ENCODE measurements around the gene CLDN6. TPM values are rescaled to one million over a fixed set of nuclear protein-coding genes. Genes with fewer than 3 reads are reported as not detected.

CLDN6 gene
- total and polyA plus RNA-seq, 9 of the 15 experiments (the other 6 are each of a cell fraction or from before 2014, with no cell fraction given): 0.22 to 0.75 (median 0.38) TPM; not detected in 3

DNA sequence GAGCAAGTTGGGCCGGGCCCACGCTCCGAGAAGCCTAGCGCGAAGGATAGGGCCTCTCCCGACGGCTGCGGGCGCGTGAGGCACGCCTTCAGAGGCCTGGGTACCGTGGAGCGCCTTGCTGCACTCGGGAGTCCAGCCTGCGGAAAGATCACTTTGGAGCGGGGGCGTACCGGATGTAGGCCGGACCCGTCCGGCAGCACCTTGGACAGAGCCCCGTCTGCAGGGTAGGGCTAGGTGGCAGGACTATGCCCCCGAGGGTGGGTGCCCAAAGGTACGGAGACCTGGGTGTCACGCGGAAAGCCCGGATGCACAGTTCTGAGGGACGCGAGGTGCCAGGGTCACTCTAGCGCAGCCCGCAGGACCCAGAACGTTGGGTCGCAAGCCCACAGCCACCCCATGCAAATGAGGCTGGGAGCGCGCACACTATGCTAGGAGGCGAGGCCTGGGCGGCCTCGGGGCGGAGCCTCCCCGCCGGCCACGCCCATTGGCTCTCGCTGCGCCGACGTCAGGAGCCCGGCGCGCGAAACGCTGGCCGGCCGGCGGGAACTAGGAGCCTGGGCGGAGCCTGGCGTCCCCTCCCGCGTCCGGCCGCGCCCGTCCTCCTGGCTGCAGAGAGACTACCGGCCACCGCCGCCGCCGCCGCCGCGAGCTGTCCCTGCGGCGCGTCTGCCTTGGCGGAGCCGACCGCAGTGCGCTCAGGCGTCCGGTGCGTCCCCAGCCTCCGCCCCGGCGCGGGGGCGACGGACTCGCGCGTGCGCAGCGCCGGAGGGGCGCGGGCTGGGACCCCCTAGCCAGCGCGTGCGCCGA lies 49.0 kb downstream of the CLDN6 start, which contains the start of gene PAQR4 (continued):
- TF ChIP-seq, protein P1, sequence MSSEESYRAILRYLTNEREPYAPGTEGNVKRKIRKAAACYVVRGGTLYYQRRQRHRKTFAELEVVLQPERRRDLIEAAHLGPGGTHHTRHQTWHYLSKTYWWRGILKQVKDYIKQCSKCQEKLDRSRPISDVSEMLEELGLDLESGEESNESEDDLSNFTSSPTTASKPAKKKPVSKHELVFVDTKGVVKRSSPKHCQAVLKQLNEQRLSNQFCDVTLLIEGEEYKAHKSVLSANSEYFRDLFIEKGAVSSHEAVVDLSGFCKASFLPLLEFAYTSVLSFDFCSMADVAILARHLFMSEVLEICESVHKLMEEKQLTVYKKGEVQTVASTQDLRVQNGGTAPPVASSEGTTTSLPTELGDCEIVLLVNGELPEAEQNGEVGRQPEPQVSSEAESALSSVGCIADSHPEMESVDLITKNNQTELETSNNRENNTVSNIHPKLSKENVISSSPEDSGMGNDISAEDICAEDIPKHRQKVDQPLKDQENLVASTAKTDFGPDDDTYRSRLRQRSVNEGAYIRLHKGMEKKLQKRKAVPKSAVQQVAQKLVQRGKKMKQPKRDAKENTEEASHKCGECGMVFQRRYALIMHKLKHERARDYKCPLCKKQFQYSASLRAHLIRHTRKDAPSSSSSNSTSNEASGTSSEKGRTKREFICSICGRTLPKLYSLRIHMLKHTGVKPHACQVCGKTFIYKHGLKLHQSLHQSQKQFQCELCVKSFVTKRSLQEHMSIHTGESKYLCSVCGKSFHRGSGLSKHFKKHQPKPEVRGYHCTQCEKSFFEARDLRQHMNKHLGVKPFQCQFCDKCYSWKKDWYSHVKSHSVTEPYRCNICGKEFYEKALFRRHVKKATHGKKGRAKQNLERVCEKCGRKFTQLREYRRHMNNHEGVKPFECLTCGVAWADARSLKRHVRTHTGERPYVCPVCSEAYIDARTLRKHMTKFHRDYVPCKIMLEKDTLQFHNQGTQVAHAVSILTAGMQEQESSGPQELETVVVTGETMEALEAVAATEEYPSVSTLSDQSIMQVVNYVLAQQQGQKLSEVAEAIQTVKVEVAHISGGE (CRISPR knock-in tag; IDR thresholded peaks at IDR 0.05): peak in 2 of 3 experiments; percentile 54 to 89; a peak in 4 of 6 replicates
- TF ChIP-seq KLF1 (tag; IDR thresholded peaks at IDR 0.05): peak; percentile 44
- TF ChIP-seq, protein P2, sequence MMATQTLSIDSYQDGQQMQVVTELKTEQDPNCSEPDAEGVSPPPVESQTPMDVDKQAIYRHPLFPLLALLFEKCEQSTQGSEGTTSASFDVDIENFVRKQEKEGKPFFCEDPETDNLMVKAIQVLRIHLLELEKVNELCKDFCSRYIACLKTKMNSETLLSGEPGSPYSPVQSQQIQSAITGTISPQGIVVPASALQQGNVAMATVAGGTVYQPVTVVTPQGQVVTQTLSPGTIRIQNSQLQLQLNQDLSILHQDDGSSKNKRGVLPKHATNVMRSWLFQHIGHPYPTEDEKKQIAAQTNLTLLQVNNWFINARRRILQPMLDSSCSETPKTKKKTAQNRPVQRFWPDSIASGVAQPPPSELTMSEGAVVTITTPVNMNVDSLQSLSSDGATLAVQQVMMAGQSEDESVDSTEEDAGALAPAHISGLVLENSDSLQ (IDR thresholded peaks at IDR 0.05): no peak
- no peak for TF ChIP-seq CBFA2T2 (conservative IDR thresholded peaks at IDR 0.05)
- no peak for TF ChIP-seq NUFIP1 (IDR thresholded peaks at IDR 0.05; ENCODE audit: partially characterized antibody)
- no peak for TF ChIP-seq ZNF212 (CRISPR knock-in tag; IDR thresholded peaks at IDR 0.05)
- TF ChIP-seq, protein P3, sequence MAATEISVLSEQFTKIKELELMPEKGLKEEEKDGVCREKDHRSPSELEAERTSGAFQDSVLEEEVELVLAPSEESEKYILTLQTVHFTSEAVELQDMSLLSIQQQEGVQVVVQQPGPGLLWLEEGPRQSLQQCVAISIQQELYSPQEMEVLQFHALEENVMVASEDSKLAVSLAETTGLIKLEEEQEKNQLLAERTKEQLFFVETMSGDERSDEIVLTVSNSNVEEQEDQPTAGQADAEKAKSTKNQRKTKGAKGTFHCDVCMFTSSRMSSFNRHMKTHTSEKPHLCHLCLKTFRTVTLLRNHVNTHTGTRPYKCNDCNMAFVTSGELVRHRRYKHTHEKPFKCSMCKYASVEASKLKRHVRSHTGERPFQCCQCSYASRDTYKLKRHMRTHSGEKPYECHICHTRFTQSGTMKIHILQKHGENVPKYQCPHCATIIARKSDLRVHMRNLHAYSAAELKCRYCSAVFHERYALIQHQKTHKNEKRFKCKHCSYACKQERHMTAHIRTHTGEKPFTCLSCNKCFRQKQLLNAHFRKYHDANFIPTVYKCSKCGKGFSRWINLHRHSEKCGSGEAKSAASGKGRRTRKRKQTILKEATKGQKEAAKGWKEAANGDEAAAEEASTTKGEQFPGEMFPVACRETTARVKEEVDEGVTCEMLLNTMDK (IDR thresholded peaks at IDR 0.05; ENCODE audit: borderline replicate concordance, insufficient read depth, low read depth, low read length, poor library complexity, severe bottlenecking): no peak
- TF ChIP-seq, protein P4, sequence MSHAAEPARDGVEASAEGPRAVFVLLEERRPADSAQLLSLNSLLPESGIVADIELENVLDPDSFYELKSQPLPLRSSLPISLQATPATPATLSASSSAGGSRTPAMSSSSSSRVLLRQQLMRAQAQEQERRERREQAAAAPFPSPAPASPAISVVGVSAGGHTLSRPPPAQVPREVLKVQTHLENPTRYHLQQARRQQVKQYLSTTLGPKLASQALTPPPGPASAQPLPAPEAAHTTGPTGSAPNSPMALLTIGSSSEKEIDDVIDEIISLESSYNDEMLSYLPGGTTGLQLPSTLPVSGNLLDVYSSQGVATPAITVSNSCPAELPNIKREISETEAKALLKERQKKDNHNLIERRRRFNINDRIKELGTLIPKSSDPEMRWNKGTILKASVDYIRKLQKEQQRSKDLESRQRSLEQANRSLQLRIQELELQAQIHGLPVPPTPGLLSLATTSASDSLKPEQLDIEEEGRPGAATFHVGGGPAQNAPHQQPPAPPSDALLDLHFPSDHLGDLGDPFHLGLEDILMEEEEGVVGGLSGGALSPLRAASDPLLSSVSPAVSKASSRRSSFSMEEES (CRISPR knock-in tag; IDR thresholded peaks at IDR 0.05): no peak
- no peak for TF ChIP-seq ZNF384 (IDR thresholded peaks at IDR 0.05; ENCODE audit: low read depth, low read length)
- TF ChIP-seq ZNF3 (CRISPR knock-in tag; IDR thresholded peaks at IDR 0.05): no peak
- TF ChIP-seq CTBP1 (IDR thresholded peaks at IDR 0.05; ENCODE audit: borderline replicate concordance): peak; percentile 97
- TF ChIP-seq KLF10 (CRISPR knock-in tag; IDR thresholded peaks at IDR 0.05): no peak
- peak; percentile 49; the same call in 1 of the 2 replicates for TF ChIP-seq SIN3B (IDR thresholded peaks at IDR 0.05; ENCODE audit: low read depth)
- peak; percentile 43 for TF ChIP-seq KDM5B (IDR thresholded peaks at IDR 0.05; ENCODE audit: insufficient replicate concordance, low read depth, low read length)
- TF ChIP-seq, protein P5, sequence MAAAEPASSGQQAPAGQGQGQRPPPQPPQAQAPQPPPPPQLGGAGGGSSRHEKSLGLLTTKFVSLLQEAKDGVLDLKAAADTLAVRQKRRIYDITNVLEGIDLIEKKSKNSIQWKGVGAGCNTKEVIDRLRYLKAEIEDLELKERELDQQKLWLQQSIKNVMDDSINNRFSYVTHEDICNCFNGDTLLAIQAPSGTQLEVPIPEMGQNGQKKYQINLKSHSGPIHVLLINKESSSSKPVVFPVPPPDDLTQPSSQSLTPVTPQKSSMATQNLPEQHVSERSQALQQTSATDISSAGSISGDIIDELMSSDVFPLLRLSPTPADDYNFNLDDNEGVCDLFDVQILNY (CRISPR knock-in tag; IDR thresholded peaks at IDR 0.05): peak; percentile 95
- TF ChIP-seq MTA2 (IDR thresholded peaks at IDR 0.05; ENCODE audit: low read depth): no peak
- no peak for TF ChIP-seq PPARD (CRISPR knock-in tag; IDR thresholded peaks at IDR 0.05)

Data from K562 (cell line).